ENCODE results near the gene ETV6. TPM values are rescaled to one million over a fixed set of nuclear protein-coding genes. Genes with fewer than 3 reads are reported as not detected.
A peak's percentile ranks its signal among the peaks of the same experiment; 100 is the strongest.

Gene ETV6
- total RNA-seq, 2 donors from 2014 or later, result 50.2 to 82.3 TPM

- Mint-ChIP-seq H3K4me1 (ENCODE audit: low read depth in 2 of 2) (peaks cover 27 to 28% of the 10 kb centered on the region in 2 donors), H3K36me3 (no peaks in the 10 kb centered on the region), H3K9me3 (no peaks in the 10 kb centered on the region), H3K27me3 (no peaks in the 10 kb centered on the region), H3K4me3 (peak overlapping the region; percentile 19), H3K27ac (peak overlapping the region in 1 of 2 donors; percentile 8)
- ATAC-seq (peak; percentile 28 to 43), DNase-seq (ENCODE audit: low spot score) (no peak)
Measured at GRCh38 chr12:11812586-11813437, 163.3 kb downstream of the ETV6 start.

GRCh38 chr12:11813438-11813813 lies 164.0 kb downstream of the ETV6 start:
- H3K27me3 Mint-ChIP-seq, result no peaks in the 10 kb centered on the region
- ATAC-seq (no peak), DNase-seq (ENCODE audit: low spot score) (no peak)
- no peak overlapping the region for H3K27ac Mint-ChIP-seq
- H3K4me1 Mint-ChIP-seq (ENCODE audit: low read depth in 2 of 2), result peaks cover 25 to 29% of the 10 kb centered on the region in 2 donors
- H3K9me3 Mint-ChIP-seq, result no peaks in the 10 kb centered on the region
- no peaks in the 10 kb centered on the region for H3K36me3 Mint-ChIP-seq
- no peak overlapping the region for H3K4me3 Mint-ChIP-seq

GRCh38 chr12:11814374-11814773 lies 164.9 kb downstream of the ETV6 start:
- H3K27ac Mint-ChIP-seq, result no peak overlapping the region
- DNase-seq (ENCODE audit: low spot score), result no peak

GRCh38 chr12:11815397-11815796 lies 165.9 kb downstream of the ETV6 start:
- H3K9me3 Mint-ChIP-seq, result no peaks in the 10 kb centered on the region
- ATAC-seq (no peak), DNase-seq (ENCODE audit: low spot score) (no peak)
- H3K36me3 Mint-ChIP-seq, result no peaks in the 10 kb centered on the region
- no peak overlapping the region for H3K27ac Mint-ChIP-seq
- no peaks in the 10 kb centered on the region for H3K27me3 Mint-ChIP-seq
- H3K4me3 Mint-ChIP-seq, result no peak overlapping the region
- peaks cover 23% of the 10 kb centered on the region in 2 donors for H3K4me1 Mint-ChIP-seq (ENCODE audit: low read depth in 2 of 2)

More at GRCh38 chr12:11814374-11814773, 164.9 kb downstream of the ETV6 start:
- peak in 1 of 2 donors; percentile 47 for ATAC-seq
- no peaks in the 10 kb centered on the region for H3K36me3 Mint-ChIP-seq
- peaks cover 23 to 26% of the 10 kb centered on the region in 2 donors for H3K4me1 Mint-ChIP-seq (ENCODE audit: low read depth in 2 of 2)
- H3K9me3 Mint-ChIP-seq, result no peaks in the 10 kb centered on the region
- H3K4me3 Mint-ChIP-seq, result no peak overlapping the region
- H3K27me3 Mint-ChIP-seq, result no peaks in the 10 kb centered on the region

GRCh38 chr12:11819643-11820042 lies 170.2 kb downstream of the ETV6 start:
- Mint-ChIP-seq H3K27me3 (no peaks in the 10 kb centered on the region), H3K9me3 (no peaks in the 10 kb centered on the region), H3K36me3 (no peaks in the 10 kb centered on the region), H3K27ac (no peak overlapping the region), H3K4me3 (no peak overlapping the region), H3K4me1 (ENCODE audit: low read depth in 2 of 2) (peaks cover 10 to 18% of the 10 kb centered on the region in 2 donors)
- no peak for ATAC-seq
- no peak for DNase-seq (ENCODE audit: low spot score)

- H3K36me3 Mint-ChIP-seq, result no peaks in the 10 kb centered on the region
- DNase-seq (ENCODE audit: low spot score), result no peak
- H3K27ac Mint-ChIP-seq, result no peak overlapping the region
- ATAC-seq, result no peak
- H3K27me3 Mint-ChIP-seq, result no peaks in the 10 kb centered on the region
- H3K4me1 Mint-ChIP-seq (ENCODE audit: low read depth in 2 of 2), result peaks cover 10 to 18% of the 10 kb centered on the region in 2 donors
- H3K4me3 Mint-ChIP-seq, result no peak overlapping the region
- no peaks in the 10 kb centered on the region for H3K9me3 Mint-ChIP-seq
Measured at GRCh38 chr12:11820476-11820875, 171.0 kb downstream of the ETV6 start.

- no peaks in the 10 kb centered on the region for H3K9me3 Mint-ChIP-seq
- H3K27ac Mint-ChIP-seq, result peak overlapping the region; percentile 43 to 70
- no peak overlapping the region for H3K4me3 Mint-ChIP-seq
- H3K27me3 Mint-ChIP-seq, result no peaks in the 10 kb centered on the region
- DNase-seq (ENCODE audit: low spot score), result no peak
- no peak for ATAC-seq
- H3K4me1 Mint-ChIP-seq (ENCODE audit: low read depth in 2 of 2), result peaks cover 10 to 18% of the 10 kb centered on the region in 2 donors
- no peaks in the 10 kb centered on the region for H3K36me3 Mint-ChIP-seq
Measured at GRCh38 chr12:11821386-11822080, 172.1 kb downstream of the ETV6 start.

GRCh38 chr12:11822081-11822834 lies 172.8 kb downstream of the ETV6 start:
- no peak for ATAC-seq
- H3K4me1 Mint-ChIP-seq (ENCODE audit: low read depth in 2 of 2), result peaks cover 10 to 18% of the 10 kb centered on the region in 2 donors
- DNase-seq (ENCODE audit: low spot score), result no peak
- no peaks in the 10 kb centered on the region for H3K27me3 Mint-ChIP-seq
- no peak overlapping the region for H3K4me3 Mint-ChIP-seq
- no peaks in the 10 kb centered on the region for H3K9me3 Mint-ChIP-seq
- H3K36me3 Mint-ChIP-seq, result no peaks in the 10 kb centered on the region
- H3K27ac Mint-ChIP-seq, result peak overlapping the region; percentile 43 to 70

GRCh38 chr12:11823043-11823442 lies 173.6 kb downstream of the ETV6 start:
- ATAC-seq (no peak), DNase-seq (ENCODE audit: low spot score) (no peak)
- Mint-ChIP-seq H3K9me3 (no peaks in the 10 kb centered on the region), H3K27ac (peak overlapping the region in 1 of 2 donors; percentile 70), H3K27me3 (no peaks in the 10 kb centered on the region), H3K4me1 (ENCODE audit: low read depth in 2 of 2) (peaks cover 10 to 14% of the 10 kb centered on the region in 2 donors), H3K36me3 (no peaks in the 10 kb centered on the region), H3K4me3 (no peak overlapping the region)

GRCh38 chr12:11823593-11823992 lies 174.1 kb downstream of the ETV6 start:
- no peaks in the 10 kb centered on the region for H3K36me3 Mint-ChIP-seq
- H3K9me3 Mint-ChIP-seq, result no peaks in the 10 kb centered on the region
- H3K4me3 Mint-ChIP-seq, result no peak overlapping the region
- ATAC-seq (no peak), DNase-seq (ENCODE audit: low spot score) (no peak)
- no peaks in the 10 kb centered on the region for H3K27me3 Mint-ChIP-seq
- no peak overlapping the region for H3K27ac Mint-ChIP-seq
- peaks cover 10 to 14% of the 10 kb centered on the region in 2 donors for H3K4me1 Mint-ChIP-seq (ENCODE audit: low read depth in 2 of 2)

GRCh38 chr12:11824069-11824468 lies 174.6 kb downstream of the ETV6 start:
- H3K27me3 Mint-ChIP-seq, result no peaks in the 10 kb centered on the region
- H3K36me3 Mint-ChIP-seq, result no peaks in the 10 kb centered on the region
- DNase-seq (ENCODE audit: low spot score) (no peak), ATAC-seq (no peak)
- no peak overlapping the region for H3K4me3 Mint-ChIP-seq
- H3K9me3 Mint-ChIP-seq, result no peaks in the 10 kb centered on the region
- no peak overlapping the region for H3K27ac Mint-ChIP-seq
- H3K4me1 Mint-ChIP-seq (ENCODE audit: low read depth in 2 of 2), result peaks cover 10 to 14% of the 10 kb centered on the region in 2 donors

GRCh38 chr12:11824736-11825135 lies 175.3 kb downstream of the ETV6 start:
- Mint-ChIP-seq H3K36me3 (no peaks in the 10 kb centered on the region), H3K4me1 (ENCODE audit: low read depth in 2 of 2) (peaks cover 10 to 14% of the 10 kb centered on the region in 2 donors), H3K27me3 (no peaks in the 10 kb centered on the region), H3K27ac (peak overlapping the region in 1 of 2 donors; percentile 20), H3K4me3 (no peak overlapping the region), H3K9me3 (no peaks in the 10 kb centered on the region)
- DNase-seq (ENCODE audit: low spot score), result no peak
- no peak for ATAC-seq

- H3K4me3 Mint-ChIP-seq, result no peak overlapping the region
- H3K4me1 Mint-ChIP-seq (ENCODE audit: low read depth in 2 of 2), result peaks cover 10 to 14% of the 10 kb centered on the region in 2 donors
- DNase-seq (ENCODE audit: low spot score) (no peak), ATAC-seq (no peak)
- H3K27ac Mint-ChIP-seq, result no peak overlapping the region
- no peaks in the 10 kb centered on the region for H3K27me3 Mint-ChIP-seq
- no peaks in the 10 kb centered on the region for H3K36me3 Mint-ChIP-seq
- H3K9me3 Mint-ChIP-seq, result no peaks in the 10 kb centered on the region
Measured at GRCh38 chr12:11825278-11825677, 175.8 kb downstream of the ETV6 start.

Data from natural killer cell treated with Interleukin-12 subunit alpha and Interleukin-12 subunit beta and Interleukin-15 and Interleukin-18, amount 100 ng/mL, for 72 hours (primary cell).